H1 (cell line): Measurements from ENCODE around the gene NBPF9. TPM values are rescaled to one million over a fixed set of nuclear protein-coding genes. Genes with fewer than 3 reads are reported as not detected.
"Not testable (repeated sequence)": the region's sequence is repeated elsewhere in the genome, so short reads cannot be mapped to it uniquely, and the experiment has no call there.

ENCODE experiments used
- CTCF ChIA-PET: fragments of 300-600 bp; sonication (Branson Sonifier 250); formaldehyde crosslinking; loops from one replicate; lab custom pipeline; 2021; ENCODE audit not compliant: partially characterized antibody; lab: Charles Lee
- POLR2A ChIA-PET: fragments of 300-600 bp; sonication (Branson Sonifier 250); formaldehyde crosslinking; loops from one replicate; lab custom pipeline; 2021; ENCODE audit warnings: inconsistent platforms; ENCODE audit not compliant: partially characterized antibody; lab: Charles Lee
- DNase-seq, 2 experiments: peaks; one replicate each; pipeline versions ENCODE4 v3.0.0 to v3.0.0-alpha.2; 2010 to 2022; ENCODE audit warnings: low spot score in 2 of 2, low read depth in 1 of 2, mixed read lengths in 1 of 2
- FAIRE-seq: peaks from 2 replicates; lab custom pipeline; 2011; peaks lifted over from hg19 to GRCh38; lab: Jason Lieb, UNC
- H2AFZ ChIP-seq: 2 replicates; pipeline ENCODE4 v1.8.1; 2012; ENCODE audit warnings: low read length, inconsistent platforms
- H2AK5ac ChIP-seq: 2 replicates; pipeline ENCODE4 v1.6.1; 2013; ENCODE audit warnings: low read depth, low read length
- H2BK120ac ChIP-seq: replicated peaks from 2 replicates; pipeline ENCODE3; 2013; ENCODE audit warnings: low read depth, low read length, inconsistent platforms
- H2BK12ac ChIP-seq: 2 replicates; pipeline ENCODE4 v1.6.1; 2013; ENCODE audit warnings: low read depth, low read length
- H2BK15ac ChIP-seq: 2 replicates; pipeline ENCODE4 v1.6.1; 2013; ENCODE audit warnings: low read length
- H2BK20ac ChIP-seq: 2 replicates; pipeline ENCODE4 v1.6.1; 2013; ENCODE audit warnings: low read length
- H2BK5ac ChIP-seq: 2 replicates; pipeline ENCODE4 v1.6.1; 2013; ENCODE audit warnings: low read depth, low read length
- H3K14ac ChIP-seq: 2 replicates; pipeline ENCODE4 v1.6.1; 2013; ENCODE audit warnings: inconsistent platforms; ENCODE audit not compliant: insufficient read length
- H3K18ac ChIP-seq: 2 replicates; pipeline ENCODE4 v1.6.1; 2013; ENCODE audit warnings: low read length; ENCODE audit errors: extremely low read depth
- H3K23ac ChIP-seq: 2 replicates; pipeline ENCODE4 v1.6.1; 2013; ENCODE audit warnings: inconsistent platforms; ENCODE audit not compliant: insufficient read length
- H3K23me2 ChIP-seq: 2 replicates; pipeline ENCODE4 v1.6.1; 2013; ENCODE audit warnings: low read depth, low read length
- H3K27ac ChIP-seq: 2 replicates; pipeline ENCODE4 v1.6.1; 2011; ENCODE audit warnings: low read depth, low read length, inconsistent platforms
- H3K27me3 ChIP-seq, 4 experiments: replicated peaks in 1 of 4; 1 replicate in 1 of 4; 2 replicates in 3 of 4; pipeline versions ENCODE4 v1.6.1 to v1.8.1; 2011 to 2013; ENCODE audit warnings: low read length in 3 of 4, mild to moderate bottlenecking in 3 of 4, inconsistent platforms in 2 of 4, mixed read lengths in 2 of 4, moderate library complexity in 1 of 4; ENCODE audit not compliant: control insufficient read depth in 3 of 4, insufficient read depth in 3 of 4; ENCODE audit errors: extremely low read depth in 1 of 4
- H3K36me3 ChIP-seq, 4 experiments: 2 replicates each; pipeline versions ENCODE4 v1.6.1 to v1.8.1; 2011 to 2013; ENCODE audit warnings: mild to moderate bottlenecking in 4 of 4, low read length in 3 of 4, moderate library complexity in 2 of 4, control low read depth in 1 of 4, inconsistent platforms in 1 of 4; ENCODE audit not compliant: insufficient read depth in 4 of 4, control insufficient read depth in 2 of 4
- H3K4ac ChIP-seq: replicated peaks from 2 replicates; pipeline ENCODE3; 2013; ENCODE audit warnings: low read length, low read depth, mixed read lengths, inconsistent platforms; ENCODE audit not compliant: insufficient read length
- H3K4me1 ChIP-seq, 4 experiments: replicated peaks in 1 of 4; 1 replicate in 1 of 4; 2 replicates in 3 of 4; pipeline versions ENCODE4 v1.6.1 to v1.8.1; 2011 to 2013; ENCODE audit warnings: low read length in 3 of 4, inconsistent platforms in 2 of 4, mixed read lengths in 1 of 4; ENCODE audit not compliant: insufficient read depth in 4 of 4, control insufficient read depth in 3 of 4
- H3K4me2 ChIP-seq, 2 experiments: 2 replicates each; pipeline versions ENCODE4 v1.6.1 to v1.8.1; 2011 to 2013; ENCODE audit warnings: low read depth in 2 of 2, low read length in 2 of 2, control low read depth in 1 of 2, inconsistent platforms in 1 of 2, mild to moderate bottlenecking in 1 of 2; ENCODE audit not compliant: insufficient read depth in 1 of 2
- H3K4me3 ChIP-seq, 4 experiments: fragments of 200-600, 300-600 bp in 1 of 4; sonication (generic), shearing (Covaris generic), sonication (Bioruptor Twin) in 1 of 4; 2 replicates each; pipeline versions ENCODE4 v1.5.1 to v1.8.1; 2011 to 2016; ENCODE audit warnings: low read length in 4 of 4, low read depth in 3 of 4, control low read depth in 2 of 4, inconsistent platforms in 2 of 4, mild to moderate bottlenecking in 2 of 4, mixed read lengths in 1 of 4, moderate library complexity in 1 of 4; ENCODE audit not compliant: insufficient read depth in 2 of 4; ENCODE audit errors: extremely low read depth in 1 of 4
- H3K56ac ChIP-seq: replicated peaks from 2 replicates; pipeline ENCODE3; 2013; ENCODE audit warnings: low read depth, mild to moderate bottlenecking, mixed read lengths, low read length, inconsistent platforms; ENCODE audit not compliant: insufficient read length
- H3K79me1 ChIP-seq: 2 replicates; pipeline ENCODE4 v1.6.1; 2013; ENCODE audit warnings: low read depth, low read length, control low read depth
- H3K79me2 ChIP-seq, 2 experiments: 2 replicates each; pipeline versions ENCODE4 v1.6.1 to v1.8.1; 2012 to 2013; ENCODE audit warnings: low read length in 2 of 2, mild to moderate bottlenecking in 2 of 2, inconsistent platforms in 1 of 2; ENCODE audit not compliant: insufficient read depth in 2 of 2, control insufficient read depth in 1 of 2
- H3K9ac ChIP-seq, 4 experiments: replicated peaks in 1 of 4; 1 replicate in 1 of 4; 2 replicates in 3 of 4; pipeline versions ENCODE4 v1.6.1 to v1.8.1; 2011 to 2013; ENCODE audit warnings: low read depth in 3 of 4, low read length in 3 of 4, control low read depth in 2 of 4, mild to moderate bottlenecking in 2 of 4, moderate library complexity in 2 of 4, inconsistent platforms in 1 of 4; ENCODE audit errors: extremely low read depth in 1 of 4
- H3K9me3 ChIP-seq, 2 experiments: 2 replicates each; pipeline versions ENCODE4 v1.6.1 to v1.8.1; 2012 to 2013; ENCODE audit warnings: mild to moderate bottlenecking in 2 of 2, moderate library complexity in 2 of 2, control low read depth in 1 of 2, inconsistent platforms in 1 of 2, low read depth in 1 of 2, low read length in 1 of 2, mixed read lengths in 1 of 2; ENCODE audit not compliant: insufficient read depth in 2 of 2
- H4K20me1 ChIP-seq, 2 experiments: replicated peaks in 1 of 2; 2 replicates each; pipeline versions ENCODE3 to v1.8.1; 2011 to 2013; ENCODE audit warnings: inconsistent platforms in 2 of 2, low read length in 2 of 2, mild to moderate bottlenecking in 1 of 2; ENCODE audit not compliant: insufficient read depth in 2 of 2, control insufficient read depth in 1 of 2
- H4K5ac ChIP-seq: 2 replicates; pipeline ENCODE4 v1.6.1; 2013; ENCODE audit warnings: low read length, low read depth, mixed read lengths, inconsistent platforms; ENCODE audit not compliant: insufficient read length
- H4K8ac ChIP-seq: 2 replicates; pipeline ENCODE4 v1.8.0; 2013; ENCODE audit warnings: mild to moderate bottlenecking, moderate library complexity, low read length, inconsistent platforms; ENCODE audit not compliant: insufficient read depth; ENCODE audit errors: extremely low read depth
- H4K91ac ChIP-seq: replicated peaks from 2 replicates; pipeline ENCODE3; 2013; ENCODE audit warnings: low read length, mixed read lengths, inconsistent platforms; ENCODE audit not compliant: insufficient read length
- WGBS, 2 experiments: shearing (Covaris generic) in 1 of 2; methylation state at CpG; one replicate each; pipeline versions ENCODE4 v1.1.6 to v1.1.7; 2013 to 2015; ENCODE audit warnings: low lambda C conversion rate in 2 of 2, mixed read lengths in 2 of 2, inconsistent platforms in 1 of 2, low coverage in 1 of 2, missing lambda C conversion rate in 1 of 2; ENCODE audit not compliant: insufficient replicate concordance in 2 of 2, insufficient coverage in 1 of 2, insufficient read length in 1 of 2; ENCODE audit errors: extremely low coverage in 1 of 2, missing lambda C conversion rate in 1 of 2; 5-methylcytosine and 5-hydroxymethylcytosine counted together
- polyA plus RNA-seq, 7 experiments: library from polyadenylated mRNA; depleted of rRNA in 3 of 7; stranded (reverse) in 5 of 7; unstranded in 2 of 7; fragments of >200 nt in 5 of 7; fragments of 200-250 nt in 2 of 7; gene quantifications; 1 replicate in 5 of 7; 2 replicates in 1 of 7; 4 replicates in 1 of 7; pipeline versions ENCODE4 v1.2.1 to v1.2.3, GENCODE V29; 2011 to 2013; ENCODE audit warnings: missing spikeins in 2 of 7, mixed read lengths in 2 of 7
- total RNA-seq: library from RNA; stranded (reverse); fragmentation: NEBNext Ultra II Directional; extraction: Animal tissue kit (Norgen Biotek cat#: 25700); gene quantifications from 2 replicates; pipeline ENCODE4 v1.2.1, GENCODE V29; 2021

The NBPF9 gene
- total and polyA plus RNA-seq, 2 of the 8 experiments (the other 6 are each of a cell fraction or from before 2014, with no cell fraction given) = 3.1 to 3.7 TPM

DNA sequence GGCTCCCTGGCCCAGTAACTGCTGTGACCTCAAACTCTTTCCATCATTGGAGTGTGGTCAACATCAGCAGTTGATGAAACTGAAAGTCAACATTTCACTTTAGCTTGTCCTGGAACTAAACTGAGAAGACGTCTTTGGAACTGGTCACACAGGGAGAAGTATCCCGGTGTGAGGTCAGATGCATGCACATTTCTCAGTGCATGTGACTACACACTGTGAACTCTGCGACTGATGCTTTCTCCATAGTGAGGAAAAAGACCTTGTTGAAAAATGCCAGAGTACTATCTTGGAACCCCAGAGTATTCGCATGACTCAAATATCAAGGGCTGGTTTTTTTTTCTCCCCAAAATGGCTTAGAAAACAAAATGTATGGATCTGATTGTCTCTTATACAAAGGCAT, 46.6 kb upstream of the NBPF9 start:
- H4K20me1 ChIP-seq, H3K9ac ChIP-seq, H2BK15ac ChIP-seq, H4K91ac ChIP-seq, H2BK120ac ChIP-seq, H2BK20ac ChIP-seq, H3K56ac ChIP-seq, H3K18ac ChIP-seq, POLR2A ChIA-PET, H3K4me3 ChIP-seq, H2BK12ac ChIP-seq, H2BK5ac ChIP-seq, H3K36me3 ChIP-seq, H4K8ac ChIP-seq, H2AFZ ChIP-seq, CTCF ChIA-PET, H4K5ac ChIP-seq, H3K79me2 ChIP-seq, H3K14ac ChIP-seq, H3K4me2 ChIP-seq, H2AK5ac ChIP-seq, H3K23me2 ChIP-seq, FAIRE-seq, H3K27ac ChIP-seq, H3K79me1 ChIP-seq, H3K4ac ChIP-seq, H3K27me3 ChIP-seq, DNase-seq, H3K9me3 ChIP-seq, H3K4me1 ChIP-seq, H3K23ac ChIP-seq: not testable (repeated sequence)
- 83% methylated on average over 3 of the region's 4 CpGs; no CpG with 5 or more reads in 1 of the 2 experiments for WGBS, 2 experiments

DNA sequence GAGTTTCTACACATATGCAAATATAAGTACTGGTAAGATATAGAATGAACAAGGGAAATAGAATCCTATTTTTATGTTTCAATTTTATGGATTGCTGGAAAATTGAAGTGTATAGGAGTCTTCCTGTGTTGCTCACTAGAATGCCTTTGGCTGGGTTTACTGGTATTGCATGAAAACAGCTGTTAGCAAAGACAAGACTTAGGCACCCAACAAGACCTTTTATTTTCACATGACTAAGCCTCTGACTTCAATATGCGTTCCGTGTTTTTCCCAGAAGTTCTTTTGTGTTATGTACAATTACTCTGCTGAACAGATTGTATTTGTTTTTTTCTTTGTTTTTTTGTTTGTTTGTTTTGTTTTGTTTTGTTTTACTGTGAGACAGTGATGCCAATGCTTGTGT, 34.2 kb upstream of the NBPF9 start:
- H3K14ac ChIP-seq, H2BK5ac ChIP-seq, H4K5ac ChIP-seq, H3K4ac ChIP-seq, H3K27me3 ChIP-seq, H3K9ac ChIP-seq, H2BK15ac ChIP-seq, CTCF ChIA-PET, DNase-seq, H3K18ac ChIP-seq, H4K8ac ChIP-seq, H3K79me1 ChIP-seq, H3K56ac ChIP-seq, H2BK120ac ChIP-seq, H3K27ac ChIP-seq, H3K4me2 ChIP-seq, H4K20me1 ChIP-seq, H2AFZ ChIP-seq, FAIRE-seq, H3K79me2 ChIP-seq, H2AK5ac ChIP-seq, H2BK20ac ChIP-seq, H2BK12ac ChIP-seq, H4K91ac ChIP-seq, H3K36me3 ChIP-seq, H3K23ac ChIP-seq, H3K9me3 ChIP-seq, H3K23me2 ChIP-seq, POLR2A ChIA-PET, H3K4me1 ChIP-seq, H3K4me3 ChIP-seq: not testable (repeated sequence)
- WGBS, 2 experiments = no CpG with 5 or more reads among the region's 2 CpGs
